Measurements from ENCODE around the gene RAB36.

The RAB36 gene

DNA sequence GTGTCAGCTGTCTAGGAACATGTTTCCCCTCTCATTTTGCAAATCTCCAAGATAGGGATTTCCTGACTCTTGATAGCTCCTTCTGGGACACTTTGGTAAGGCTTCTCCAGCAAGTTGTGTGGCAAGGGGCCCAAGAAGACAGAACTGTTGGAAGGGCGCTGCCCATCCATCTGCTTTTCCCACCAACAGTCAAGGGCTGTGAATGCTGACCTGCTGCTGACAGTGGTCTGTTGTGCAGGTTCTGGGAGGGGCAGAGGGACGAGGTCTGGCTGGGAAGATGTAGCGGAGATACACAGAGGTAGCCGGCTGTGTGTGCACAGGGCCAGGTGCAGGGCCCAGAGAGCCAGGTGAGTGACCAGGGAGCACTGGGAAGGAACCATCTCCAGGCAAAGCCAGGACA lies 47.3 kb downstream of the RAB36 start:
- DNase-seq (ENCODE audit: low read depth in 1 of 2, low spot score in 1 of 2), result no peak
- in situ Hi-C loops (cut with HindIII; ENCODE audit: low pct_unique_long_range_greater_than_20kb, low sequenced_read_pairs), result no loop called here
- TF ChIP-seq JUND (IDR thresholded peaks at IDR 0.05; ENCODE audit: low read depth), result no peak

GRCh38 chr22:23193196-23193827 lies 48.0 kb downstream of the RAB36 start:
- no peak for DNase-seq (ENCODE audit: low read depth in 1 of 2, low spot score in 1 of 2)
- in situ Hi-C loops (cut with HindIII; ENCODE audit: low pct_unique_long_range_greater_than_20kb, low sequenced_read_pairs), result no loop called here
- TF ChIP-seq JUND (IDR thresholded peaks at IDR 0.05; ENCODE audit: low read depth), result no peak

- DNase-seq (ENCODE audit: low read depth in 1 of 2, low spot score in 1 of 2), result no peak
- in situ Hi-C loops (cut with HindIII; ENCODE audit: low pct_unique_long_range_greater_than_20kb, low sequenced_read_pairs), result no loop called here
- no peak for TF ChIP-seq JUND (IDR thresholded peaks at IDR 0.05; ENCODE audit: low read depth)
These were observed 48.6 kb downstream of the RAB36 start for GRCh38 chr22:23193882-23194281.

GRCh38 chr22:23196165-23196564 lies 50.9 kb downstream of the RAB36 start:
- no peak for TF ChIP-seq JUND (IDR thresholded peaks at IDR 0.05; ENCODE audit: low read depth)
- no peak for DNase-seq (ENCODE audit: low read depth in 1 of 2, low spot score in 1 of 2)
- in situ Hi-C loops (cut with HindIII; ENCODE audit: low pct_unique_long_range_greater_than_20kb, low sequenced_read_pairs), result no loop called here

DNA sequence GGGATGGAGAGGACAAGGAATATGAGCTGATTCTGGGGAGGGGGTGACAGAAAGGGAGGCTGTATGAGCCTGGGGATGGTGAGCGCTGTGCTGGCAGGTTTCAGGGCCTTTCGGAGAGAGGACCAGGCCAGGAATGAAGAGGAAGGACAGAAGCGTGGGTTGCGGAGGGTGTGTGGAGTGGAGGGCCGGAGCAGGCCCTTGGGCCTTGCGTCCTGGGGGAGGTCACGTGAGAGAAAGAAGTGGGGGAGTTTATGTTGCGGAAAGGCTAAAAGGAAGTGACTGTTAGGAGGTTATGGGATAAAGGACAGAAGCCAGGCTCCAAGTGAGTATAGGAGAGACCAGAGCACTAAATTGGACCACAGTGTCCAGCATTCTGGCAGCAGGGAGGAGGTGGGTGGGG lies 52.6 kb downstream of the RAB36 start:
- TF ChIP-seq JUND (IDR thresholded peaks at IDR 0.05; ENCODE audit: low read depth), result no peak
- DNase-seq (ENCODE audit: low read depth in 1 of 2, low spot score in 1 of 2), result no peak
- in situ Hi-C loops (cut with HindIII; ENCODE audit: low pct_unique_long_range_greater_than_20kb, low sequenced_read_pairs), result no loop called here

- in situ Hi-C loops (cut with HindIII; ENCODE audit: low pct_unique_long_range_greater_than_20kb, low sequenced_read_pairs), result no loop called here
These were observed 53.9 kb downstream of the RAB36 start for GRCh38 chr22:23199159-23199558.

GRCh38 chr22:23200898-23201297 lies 55.6 kb downstream of the RAB36 start:
- no peak for DNase-seq (ENCODE audit: low read depth in 1 of 2, low spot score in 1 of 2)
- TF ChIP-seq JUND (IDR thresholded peaks at IDR 0.05; ENCODE audit: low read depth), result no peak
- in situ Hi-C loops (cut with HindIII; ENCODE audit: low pct_unique_long_range_greater_than_20kb, low sequenced_read_pairs), result no loop called here

More at GRCh38 chr22:23199159-23199558, 53.9 kb downstream of the RAB36 start:
- no peak for DNase-seq (ENCODE audit: low read depth in 1 of 2, low spot score in 1 of 2)
- no peak for TF ChIP-seq JUND (IDR thresholded peaks at IDR 0.05; ENCODE audit: low read depth)

GRCh38 chr22:23202812-23203451 lies 57.7 kb downstream of the RAB36 start:
- in situ Hi-C loops (cut with HindIII; ENCODE audit: low pct_unique_long_range_greater_than_20kb, low sequenced_read_pairs), result no loop called here

GRCh38 chr22:23203452-23204124 lies 58.3 kb downstream of the RAB36 start:
- no peak for DNase-seq (ENCODE audit: low read depth in 1 of 2, low spot score in 1 of 2)
- TF ChIP-seq JUND (IDR thresholded peaks at IDR 0.05; ENCODE audit: low read depth), result no peak
- in situ Hi-C loops (cut with HindIII; ENCODE audit: low pct_unique_long_range_greater_than_20kb, low sequenced_read_pairs), result no loop called here

More at GRCh38 chr22:23202812-23203451, 57.7 kb downstream of the RAB36 start:
- TF ChIP-seq JUND (IDR thresholded peaks at IDR 0.05; ENCODE audit: low read depth), result no peak
- DNase-seq (ENCODE audit: low read depth in 1 of 2, low spot score in 1 of 2), result no peak

- no peak for DNase-seq (ENCODE audit: low read depth in 1 of 2, low spot score in 1 of 2)
- TF ChIP-seq JUND (IDR thresholded peaks at IDR 0.05; ENCODE audit: low read depth), result no peak
- in situ Hi-C loops (cut with HindIII; ENCODE audit: low pct_unique_long_range_greater_than_20kb, low sequenced_read_pairs), result no loop called here
These were observed 58.8 kb downstream of the RAB36 start for GRCh38 chr22:23204125-23204488.

DNA sequence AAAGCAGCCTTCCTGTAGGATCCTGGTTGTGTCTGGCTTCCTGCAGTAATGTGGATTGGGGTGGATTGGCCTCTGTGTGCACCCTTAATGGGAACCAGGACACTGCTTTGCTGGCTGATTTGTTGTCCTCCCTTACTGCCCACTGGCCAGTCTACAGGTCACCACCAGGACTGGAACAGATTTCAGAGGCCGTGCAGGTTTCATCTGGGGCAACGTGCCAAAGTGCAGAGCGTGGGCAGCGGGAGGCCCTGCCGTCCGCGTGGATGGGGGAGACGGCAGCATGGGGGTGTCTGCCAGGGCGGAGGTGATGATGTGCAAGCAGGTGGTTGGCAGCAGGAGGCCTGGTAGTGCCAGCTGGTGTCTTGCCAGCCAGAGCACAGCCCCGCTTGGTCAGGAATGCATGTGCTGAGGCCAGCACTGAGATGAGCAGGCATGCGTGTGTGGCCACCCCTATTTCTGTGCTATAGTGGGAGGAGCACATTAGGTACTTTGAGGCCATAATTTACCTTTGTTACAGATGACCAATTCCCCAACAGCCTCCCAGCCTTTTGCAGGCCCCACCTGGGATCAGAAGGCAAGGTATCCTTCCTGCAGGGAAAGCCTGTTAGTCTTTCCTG lies 59.4 kb downstream of the RAB36 start:
- TF ChIP-seq JUND (IDR thresholded peaks at IDR 0.05; ENCODE audit: low read depth), result no peak
- in situ Hi-C loops (cut with HindIII; ENCODE audit: low pct_unique_long_range_greater_than_20kb, low sequenced_read_pairs), result no loop called here
- DNase-seq (ENCODE audit: low read depth in 1 of 2, low spot score in 1 of 2), result no peak

DNA sequence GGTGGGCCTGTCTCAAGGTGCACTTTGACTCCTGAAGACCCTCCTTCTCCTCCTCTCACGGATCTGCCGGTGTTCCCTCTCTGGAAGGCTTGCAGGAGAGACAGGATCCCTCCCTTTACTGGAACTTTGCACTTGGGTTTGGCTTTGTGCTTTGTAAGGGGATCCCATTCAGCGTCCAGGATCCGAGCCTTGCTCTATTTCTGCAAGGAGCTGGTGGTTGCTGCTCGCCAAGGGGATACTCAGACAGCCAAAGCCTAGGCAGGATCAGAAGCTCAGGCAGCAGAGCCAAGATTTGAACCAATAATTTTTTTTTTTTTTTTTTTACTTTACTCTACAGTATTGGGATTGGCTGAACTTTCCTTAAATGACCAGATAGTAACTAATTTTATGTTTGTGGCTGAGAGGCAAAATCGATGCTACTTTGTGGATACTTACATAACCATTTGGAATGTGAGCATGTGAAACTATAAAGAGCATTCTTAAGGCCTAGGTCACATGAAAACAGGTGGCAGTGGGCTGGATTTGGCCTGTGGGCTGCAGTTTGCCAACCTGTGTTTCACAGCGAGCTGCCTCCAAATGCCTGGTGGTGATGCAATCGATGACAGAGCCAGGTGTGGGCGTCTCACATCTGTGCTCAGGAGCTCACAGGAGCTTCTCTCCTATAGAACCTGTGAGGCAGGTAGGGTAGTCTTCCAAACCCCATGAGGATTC lies 60.2 kb downstream of the RAB36 start:
- TF ChIP-seq JUND (IDR thresholded peaks at IDR 0.05; ENCODE audit: low read depth), result no peak
- in situ Hi-C loops (cut with HindIII; ENCODE audit: low pct_unique_long_range_greater_than_20kb, low sequenced_read_pairs), result no loop called here
- no peak for DNase-seq (ENCODE audit: low read depth in 1 of 2, low spot score in 1 of 2)
